NCI-H187 (cell line): ENCODE results near the gene NR2F2.

Experiments
- DNase-seq, 2 experiments: peaks; one replicate each; lab custom pipeline; 2025; lab: John Stamatoyannopoulos, UW

Gene NR2F2

DNA sequence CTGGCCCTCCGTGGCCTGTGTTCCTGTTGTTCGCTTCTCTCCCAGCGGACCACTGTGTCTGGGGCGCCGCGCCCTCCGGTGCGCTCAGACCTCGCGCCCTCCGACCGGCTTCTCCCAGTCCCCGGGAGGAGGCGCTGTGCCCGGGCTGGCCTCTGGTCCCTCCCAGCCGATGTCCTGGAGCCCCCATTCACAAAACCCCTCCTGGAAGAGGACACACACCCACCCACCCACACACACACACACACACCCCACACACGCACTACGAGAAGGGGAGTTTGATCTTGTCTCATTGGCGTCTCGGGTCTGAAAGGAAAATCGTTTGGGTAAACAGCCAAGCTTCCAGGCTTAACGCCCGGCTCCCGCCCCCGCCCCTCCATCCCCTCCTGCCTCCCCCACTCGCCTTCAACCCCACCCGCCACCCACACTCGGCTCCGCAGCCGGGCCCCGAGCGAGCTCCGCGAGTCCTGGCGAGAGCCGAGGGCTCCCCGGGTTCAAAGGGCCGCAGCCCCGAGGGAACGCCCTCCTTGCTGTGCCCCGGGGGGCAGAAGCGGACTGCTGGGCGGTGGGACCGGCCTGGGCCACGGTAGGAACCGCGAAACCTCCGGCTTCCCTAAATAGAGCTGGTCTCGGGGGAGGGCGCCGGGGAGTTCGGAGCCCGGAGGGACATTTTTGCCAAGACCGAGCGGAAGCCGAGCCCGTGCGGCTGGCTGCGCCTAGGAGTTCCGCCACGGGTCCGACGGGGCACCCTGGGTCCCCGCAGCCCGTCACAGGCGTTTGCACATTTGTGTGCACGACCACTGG lies 23.6 kb downstream of the NR2F2 start:
- DNase-seq, result no peak

DNA sequence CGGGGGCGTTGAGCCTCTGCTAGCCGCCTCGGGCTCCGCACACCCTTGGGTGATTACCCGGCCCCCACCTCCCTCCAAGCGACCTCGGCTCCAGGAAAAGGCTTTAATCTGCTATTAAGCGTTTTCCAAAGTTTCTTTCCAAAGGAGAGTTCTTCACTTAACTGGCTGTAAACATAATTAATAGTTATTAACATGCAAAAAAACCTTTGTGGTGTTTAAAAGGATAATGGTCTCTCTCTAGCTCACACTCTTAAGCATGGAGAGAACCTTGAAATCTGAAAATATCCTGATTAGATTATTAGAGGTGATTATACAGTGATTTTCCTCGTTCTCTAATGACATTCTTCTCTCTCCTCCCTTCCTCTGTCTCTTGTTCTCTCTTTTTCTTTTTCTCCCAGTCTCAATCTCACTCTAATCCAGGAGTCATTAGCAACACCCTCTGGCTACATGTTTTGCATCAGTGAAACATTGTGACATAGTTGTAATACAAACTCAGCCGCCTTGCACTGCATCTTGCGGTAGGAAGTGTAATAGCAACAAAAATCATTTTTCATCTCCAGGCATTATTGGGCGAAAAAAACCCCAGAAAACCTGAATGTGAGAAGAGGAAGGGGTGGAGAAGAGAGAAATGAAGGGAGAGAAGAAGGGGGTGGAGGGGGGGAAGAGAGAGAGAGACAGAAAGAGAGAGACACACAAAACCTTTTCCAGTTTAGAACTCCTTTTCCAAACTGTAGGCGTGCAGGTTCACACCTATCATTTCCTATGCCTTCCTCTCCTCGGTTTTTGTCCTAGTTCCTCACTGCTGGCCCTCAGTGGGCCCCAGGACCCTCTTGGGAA lies 24.4 kb downstream of the NR2F2 start:
- no peak for DNase-seq

DNA sequence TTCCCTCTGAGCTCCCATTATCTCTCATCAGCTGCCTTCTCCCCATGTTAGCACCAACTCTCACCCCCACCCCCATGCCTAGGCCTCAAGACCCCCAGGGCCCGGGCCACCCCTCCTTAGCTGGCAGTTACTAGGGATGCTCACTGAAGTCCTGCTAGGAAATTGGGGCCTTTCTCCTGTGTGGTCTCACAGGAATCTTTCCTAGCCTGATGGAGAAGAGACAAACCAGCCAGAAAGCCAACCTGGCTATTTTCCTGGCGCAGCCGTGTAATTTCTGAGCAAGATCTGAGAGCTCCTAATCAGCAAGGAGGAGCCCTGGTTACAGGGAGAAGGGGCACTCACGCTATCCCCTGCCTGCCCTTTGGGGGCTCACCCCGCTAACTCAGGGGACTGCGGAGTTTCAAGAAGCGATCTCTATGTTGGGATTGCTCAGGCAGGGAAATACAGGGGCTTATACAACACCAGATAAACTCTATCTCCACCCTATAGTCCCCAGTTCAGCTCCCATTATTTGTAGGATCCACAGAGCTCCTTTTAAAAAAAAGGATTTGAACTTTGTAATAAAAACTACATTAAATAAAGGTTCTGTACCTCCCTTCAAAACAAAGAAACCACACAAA lies 25.2 kb downstream of the NR2F2 start:
- no peak for DNase-seq

DNA sequence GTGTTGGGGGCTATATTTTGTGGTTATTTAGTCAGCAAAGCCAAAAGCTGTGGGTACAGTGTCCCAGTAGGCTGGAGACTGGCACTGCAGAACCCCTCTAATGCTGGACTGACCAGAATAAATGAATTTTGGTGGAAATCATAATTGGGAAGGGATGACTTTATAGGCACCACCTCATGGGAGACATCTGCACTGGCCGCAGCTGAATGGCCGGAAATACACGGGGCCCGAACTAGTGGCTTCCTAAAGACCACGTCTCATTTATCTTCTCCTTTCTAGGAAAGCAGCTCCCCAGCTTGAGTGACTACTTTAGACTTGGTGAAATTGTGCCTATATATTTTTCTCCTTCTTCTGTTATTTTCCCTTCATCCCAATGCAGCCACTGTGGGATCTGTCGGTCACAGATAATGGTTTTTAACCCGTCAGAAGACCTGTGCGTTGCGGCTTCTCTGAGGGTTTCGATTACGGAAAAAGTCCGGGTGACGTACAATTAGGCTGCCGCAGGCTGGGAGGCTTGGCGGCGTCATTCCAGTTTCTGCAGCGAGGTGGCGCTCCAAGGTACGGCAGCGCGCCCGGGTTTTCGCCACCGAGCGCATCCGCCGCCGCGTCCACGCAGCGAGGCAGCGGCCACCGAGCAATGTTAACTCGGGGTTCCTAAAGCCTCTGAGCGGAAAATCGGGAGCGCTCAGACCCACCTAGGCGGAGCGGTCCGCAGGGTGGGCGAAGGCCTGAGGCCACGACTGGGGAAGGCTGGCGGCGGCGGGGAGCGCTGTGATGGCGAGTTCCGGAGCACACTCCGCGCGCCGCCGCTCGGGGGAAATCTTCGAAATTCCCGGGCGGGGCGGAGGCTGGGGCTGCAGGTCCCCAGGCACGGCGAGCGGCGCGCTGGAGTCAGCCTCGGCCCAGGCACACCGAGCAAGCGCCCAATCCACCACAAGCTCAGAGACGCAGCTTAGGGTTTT lies 26.3 kb downstream of the NR2F2 start:
- peak; percentile 68 to 71 for DNase-seq

DNA sequence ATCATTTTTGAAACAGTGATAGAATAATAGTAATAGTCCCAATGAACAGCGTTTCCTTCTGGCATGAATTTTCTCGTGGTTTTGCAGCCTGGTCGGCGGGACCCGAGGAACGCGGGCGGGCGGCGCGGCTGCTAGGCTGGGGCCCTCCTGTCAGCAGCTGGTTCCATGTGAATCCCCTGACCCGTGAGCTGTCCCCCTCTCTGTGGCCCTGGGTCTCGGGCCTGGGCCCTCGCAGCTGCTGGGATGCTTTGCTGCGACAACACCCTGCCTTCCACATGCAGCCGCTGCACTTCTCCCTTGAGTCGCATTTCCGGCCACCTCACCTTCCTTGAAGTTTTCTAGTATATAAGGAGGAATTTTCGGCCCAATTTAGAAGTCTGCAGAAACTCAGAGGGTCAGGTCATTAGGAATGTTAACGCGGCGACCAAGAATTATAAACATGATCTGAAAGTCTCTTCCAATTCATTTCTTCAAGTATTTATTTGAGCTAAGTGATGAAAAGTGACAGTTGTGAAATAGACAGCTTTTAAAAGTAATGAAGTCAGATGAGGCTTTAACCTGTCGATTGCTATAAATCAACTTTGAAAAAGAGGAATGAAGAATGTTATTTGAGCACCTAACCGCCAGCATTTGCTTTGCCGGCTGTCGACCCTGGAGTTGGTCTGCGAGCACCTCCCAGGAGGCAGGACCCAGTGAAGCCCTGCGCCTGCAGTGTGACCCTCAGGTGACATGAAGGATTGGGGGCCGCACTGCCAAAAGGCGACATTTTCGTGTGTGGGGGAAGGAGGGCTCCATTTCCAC lies 27.7 kb downstream of the NR2F2 start:
- no peak for DNase-seq

DNA sequence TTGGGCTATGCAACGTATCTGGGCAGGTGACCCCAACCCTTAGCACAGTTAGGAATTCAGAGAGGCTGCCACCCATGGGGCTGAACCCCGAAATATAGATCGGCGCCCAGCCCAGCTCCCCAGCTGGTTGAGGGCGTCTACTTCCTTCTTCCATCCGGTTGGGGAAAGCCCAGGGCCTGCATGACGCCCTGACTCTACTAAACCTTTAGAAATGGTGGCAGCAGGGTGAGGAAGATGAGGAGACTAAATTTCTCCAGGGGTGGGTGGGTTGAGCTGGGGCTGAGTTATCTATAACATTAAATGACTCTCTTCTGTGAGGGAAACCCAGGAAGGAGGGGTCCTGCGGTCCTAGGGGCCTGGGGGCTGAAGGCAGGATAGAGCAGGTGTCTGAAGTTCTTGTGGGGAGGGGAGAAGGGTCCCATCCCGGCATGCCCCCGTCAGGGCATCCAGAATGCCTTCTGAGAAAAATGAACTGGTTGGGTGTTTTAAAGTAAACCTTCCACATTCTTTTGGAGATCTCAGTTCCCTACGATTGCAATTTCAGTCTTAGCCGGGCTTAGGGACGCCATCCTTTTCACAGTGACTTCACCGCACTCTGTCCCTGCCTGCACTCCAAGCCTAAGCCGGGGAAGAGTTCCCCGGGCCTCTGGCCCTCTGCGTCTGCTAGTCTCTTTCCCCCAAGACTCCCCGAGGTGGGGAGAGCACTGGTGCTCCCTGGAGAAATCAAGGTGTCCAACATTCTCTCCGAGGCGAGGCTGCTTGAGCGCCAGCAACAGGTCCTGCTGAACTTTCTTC lies 28.5 kb downstream of the NR2F2 start:
- DNase-seq, result no peak

DNA sequence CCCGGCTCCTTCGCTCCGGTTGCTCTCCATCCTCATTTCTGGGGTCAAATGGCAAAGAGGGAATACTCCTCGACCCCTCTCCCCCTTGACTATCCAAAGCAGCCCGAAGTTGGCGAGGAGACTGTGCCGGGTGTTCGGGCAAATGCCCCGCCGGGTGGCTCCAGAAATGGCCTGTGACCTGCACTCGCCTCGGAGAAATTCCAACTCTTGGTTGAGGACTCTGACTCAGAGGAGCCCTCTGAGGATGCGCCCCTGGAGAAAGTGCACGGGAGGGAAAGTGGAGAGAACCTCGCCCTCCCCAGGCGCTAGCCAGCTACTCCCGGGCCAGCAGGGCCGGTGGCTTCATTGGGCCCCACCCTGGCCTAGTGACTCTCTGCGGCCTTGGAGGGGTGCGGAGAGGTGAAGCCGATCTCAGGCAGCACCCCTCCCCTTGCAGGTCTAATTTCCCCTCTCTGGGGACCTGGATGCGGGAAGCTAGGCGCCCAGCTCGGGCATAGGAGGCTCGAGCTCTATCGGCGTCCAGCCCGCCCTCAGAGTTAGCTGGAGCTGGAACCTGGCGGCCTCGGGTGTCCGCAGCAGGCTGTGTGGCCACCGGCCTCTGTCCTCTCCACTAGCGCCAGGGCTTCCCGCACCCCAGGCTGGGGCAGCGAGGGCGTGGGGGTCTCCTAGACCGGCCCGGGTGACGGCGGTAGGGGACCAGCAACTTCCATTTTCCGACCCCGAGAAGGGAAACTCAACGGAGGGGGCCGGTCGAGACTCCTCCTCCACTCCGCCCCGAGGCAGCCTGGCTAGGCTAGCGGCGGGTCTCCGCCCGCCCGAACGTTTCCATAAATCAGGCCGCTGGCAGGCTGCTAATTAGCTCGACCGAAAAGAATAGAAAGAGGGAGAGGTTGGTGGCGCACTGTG lies 29.4 kb downstream of the NR2F2 start:
- no peak for DNase-seq

DNA sequence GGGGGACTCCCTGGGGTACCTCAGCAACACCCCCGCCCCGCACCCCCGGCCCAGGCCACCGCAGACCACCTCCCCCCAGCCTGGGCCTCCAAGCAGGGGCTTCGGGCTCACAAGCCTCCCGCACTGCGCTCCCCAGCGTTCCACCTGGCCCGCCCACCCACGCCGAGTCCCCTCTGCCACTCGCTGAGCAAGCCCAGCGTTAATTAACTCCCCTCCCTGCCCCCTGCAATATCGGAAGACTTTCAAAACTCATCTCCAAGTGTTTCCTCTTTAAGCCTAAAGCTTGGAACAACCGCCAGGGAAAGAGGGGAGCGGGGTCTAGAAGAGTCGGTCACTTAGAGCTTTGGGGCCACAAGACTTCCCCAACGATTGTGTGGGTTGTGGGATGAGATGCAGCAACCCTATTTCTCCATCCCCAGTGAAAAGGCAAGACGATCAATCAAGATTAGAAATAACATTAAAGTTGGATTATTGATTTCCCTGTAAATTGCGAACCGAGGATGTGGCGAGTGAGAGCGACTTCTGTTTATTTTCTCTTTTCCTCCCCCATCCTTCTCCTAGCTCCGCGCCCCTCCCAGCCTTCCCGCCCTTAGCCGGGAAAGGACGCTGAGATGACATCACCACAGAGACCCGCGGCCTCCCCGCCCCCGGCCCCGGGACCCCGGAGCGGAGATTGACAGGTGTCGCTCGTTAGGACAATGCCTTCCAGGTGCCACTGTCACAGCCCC lies 30.2 kb downstream of the NR2F2 start:
- DNase-seq, result no peak

DNA sequence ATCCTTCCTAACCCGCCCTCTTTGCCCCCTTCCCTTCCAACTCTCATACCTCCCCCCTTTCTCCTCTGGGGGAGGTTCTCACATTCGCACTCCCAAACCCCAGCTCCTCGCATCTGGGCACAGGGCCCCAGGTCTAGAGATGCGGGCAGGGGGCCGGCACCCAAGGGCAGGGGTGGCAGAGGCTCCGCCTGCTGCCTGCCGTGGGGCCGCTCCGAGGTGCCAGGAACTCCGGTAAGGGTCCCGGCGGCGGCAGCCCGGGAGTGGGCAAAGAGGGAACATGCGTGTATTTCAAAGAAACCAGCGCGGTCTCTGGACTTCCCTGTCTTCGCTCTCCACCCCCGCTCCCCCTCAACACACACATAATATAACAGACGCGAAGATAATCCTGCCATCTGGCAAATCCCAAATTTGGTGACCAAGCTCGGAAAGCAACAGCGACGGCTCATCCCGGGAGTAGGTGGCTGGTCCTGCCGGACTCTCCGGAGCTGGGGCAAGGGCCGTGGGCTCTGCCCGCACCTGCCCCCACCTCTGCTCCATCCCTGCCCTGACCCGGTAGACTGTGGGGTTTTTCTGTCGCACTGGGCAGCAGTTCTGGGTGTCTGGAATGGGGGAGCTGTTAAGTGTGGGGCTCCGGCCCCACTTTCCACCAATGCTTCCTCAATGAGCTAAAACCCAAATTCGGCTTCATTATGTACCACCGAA lies 31.0 kb downstream of the NR2F2 start:
- no peak for DNase-seq

DNA sequence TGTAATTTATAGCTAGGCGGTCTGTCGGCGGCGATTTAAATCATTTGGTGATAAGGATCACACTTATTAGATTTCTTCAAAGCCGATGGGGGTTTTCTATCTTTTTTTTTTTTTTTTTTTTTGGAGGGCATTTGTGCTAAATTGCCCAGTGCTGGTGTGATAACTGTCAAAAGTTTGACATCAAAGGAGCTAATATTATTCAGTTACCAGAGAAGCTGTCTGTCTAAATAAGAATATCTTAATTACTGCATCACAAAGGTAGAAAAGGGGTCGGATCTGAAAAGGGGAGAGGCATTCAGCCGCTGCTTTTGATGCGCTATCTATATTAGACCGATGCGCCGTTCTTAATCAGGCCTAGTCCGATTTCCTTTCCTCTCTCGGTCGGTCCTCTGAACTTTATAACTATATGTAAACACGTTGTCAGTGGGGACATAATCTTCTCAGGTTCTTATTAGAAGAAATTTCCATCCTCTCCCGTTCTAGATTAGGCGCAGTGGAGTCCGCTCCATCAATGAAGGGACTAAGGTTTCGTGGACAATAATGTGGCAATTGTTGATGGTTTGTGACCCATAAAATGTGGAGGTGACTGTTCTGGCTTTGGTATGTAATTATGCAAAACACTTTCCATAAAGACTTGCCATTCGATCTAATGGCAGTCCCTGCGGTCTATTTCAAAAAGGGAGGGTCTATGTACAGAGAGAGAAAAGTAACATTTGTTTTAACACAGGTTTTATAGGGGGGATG lies 31.7 kb downstream of the NR2F2 start:
- DNase-seq, result no peak

DNA sequence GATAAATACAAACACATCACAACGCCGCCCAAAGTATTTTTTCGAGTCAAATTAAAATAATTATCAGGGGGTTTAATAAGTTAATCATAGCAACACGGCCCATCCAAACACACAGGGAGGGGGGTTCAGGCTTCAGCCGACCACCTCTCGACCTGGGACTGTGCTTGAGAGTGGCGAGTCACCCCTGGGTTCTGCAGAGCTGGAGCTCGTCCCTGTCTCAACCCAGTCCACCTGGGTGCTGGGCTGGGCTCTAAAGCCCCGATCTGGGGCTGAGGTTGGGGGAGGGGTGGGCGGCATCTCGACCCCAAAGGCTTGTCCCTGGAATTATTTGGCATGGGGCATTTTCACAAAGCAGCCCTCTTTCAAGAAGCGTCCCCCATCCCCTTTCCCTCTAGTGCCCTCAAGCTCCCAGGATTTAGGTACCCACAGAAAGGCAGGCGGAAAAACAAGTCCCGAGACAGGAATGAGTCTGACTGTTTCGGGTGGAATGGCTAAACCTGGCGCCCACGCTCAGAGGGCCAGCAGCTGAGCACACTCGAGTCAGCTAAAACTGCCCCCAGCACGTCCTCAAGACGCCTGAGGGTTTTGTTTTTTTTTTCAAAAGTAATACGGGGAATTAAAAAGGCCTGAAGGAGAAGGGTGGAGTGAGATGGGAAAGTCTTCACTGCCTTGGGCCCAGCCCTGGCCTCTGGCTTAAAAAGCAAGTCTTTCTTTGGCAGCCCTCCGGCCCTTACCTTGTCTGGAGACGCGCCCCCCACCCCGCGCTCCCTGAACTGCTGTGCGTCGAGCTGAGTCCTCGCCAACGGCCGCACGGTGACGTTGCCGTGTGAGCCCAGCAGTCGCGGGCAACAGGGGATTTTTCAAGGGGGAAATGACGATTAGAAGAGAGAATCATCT lies 32.5 kb downstream of the NR2F2 start:
- DNase-seq, result no peak

DNA sequence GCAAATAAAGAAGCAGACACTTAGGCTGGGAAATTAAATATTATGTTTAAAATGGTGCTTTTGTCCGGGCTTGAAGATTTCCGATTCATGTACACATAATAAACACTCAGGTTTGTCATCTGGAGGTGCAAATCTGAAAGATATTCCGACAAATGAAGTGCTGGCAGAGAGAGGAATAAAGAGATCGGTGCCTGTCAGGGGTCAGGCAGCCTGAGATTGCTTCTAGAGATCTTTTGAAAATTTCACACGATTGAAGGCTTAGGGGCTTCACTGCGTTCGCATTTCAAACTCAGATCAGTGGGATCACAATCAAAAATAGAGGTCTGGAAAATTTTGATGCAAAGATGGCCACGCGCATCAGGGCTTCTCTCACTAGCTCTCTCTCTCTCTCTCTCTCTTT lies 33.2 kb downstream of the NR2F2 start:
- no peak for DNase-seq

DNA sequence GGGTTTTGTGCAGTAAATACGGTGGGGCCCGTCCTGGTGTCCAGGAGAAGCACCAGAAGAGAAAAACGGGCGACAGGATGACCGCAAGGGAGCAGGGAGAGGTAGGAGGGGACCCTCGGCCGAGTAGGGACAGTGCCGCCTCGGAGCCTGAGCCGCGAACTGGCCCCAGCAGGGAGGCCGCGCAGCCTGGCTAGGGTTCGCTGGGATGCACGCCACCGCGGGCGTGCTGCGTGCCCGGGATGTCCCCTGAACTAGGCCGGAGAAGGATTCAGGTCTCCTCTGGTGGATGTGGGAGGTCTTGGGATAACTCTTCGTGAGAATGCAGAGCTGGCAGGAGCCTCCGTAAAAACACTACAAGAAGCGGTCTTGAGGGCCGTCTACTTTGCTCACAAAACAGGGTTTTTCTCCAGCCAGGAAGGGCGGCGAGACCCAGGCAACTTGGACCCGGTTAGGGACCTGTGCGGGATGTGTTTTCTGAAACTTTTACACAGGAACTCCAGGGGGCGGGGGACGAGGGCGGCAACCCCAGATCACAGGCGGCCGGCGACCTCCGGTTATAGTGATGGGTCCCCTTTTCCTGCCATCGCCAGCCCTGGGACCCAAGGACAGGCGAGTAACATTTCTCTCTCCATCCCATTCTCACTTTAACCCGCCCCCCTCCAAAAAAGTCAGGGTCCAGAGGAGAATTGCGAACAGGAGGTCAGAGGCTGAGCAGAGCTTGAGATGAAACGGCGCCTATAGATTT lies 35.5 kb downstream of the NR2F2 start:
- no peak for DNase-seq

DNA sequence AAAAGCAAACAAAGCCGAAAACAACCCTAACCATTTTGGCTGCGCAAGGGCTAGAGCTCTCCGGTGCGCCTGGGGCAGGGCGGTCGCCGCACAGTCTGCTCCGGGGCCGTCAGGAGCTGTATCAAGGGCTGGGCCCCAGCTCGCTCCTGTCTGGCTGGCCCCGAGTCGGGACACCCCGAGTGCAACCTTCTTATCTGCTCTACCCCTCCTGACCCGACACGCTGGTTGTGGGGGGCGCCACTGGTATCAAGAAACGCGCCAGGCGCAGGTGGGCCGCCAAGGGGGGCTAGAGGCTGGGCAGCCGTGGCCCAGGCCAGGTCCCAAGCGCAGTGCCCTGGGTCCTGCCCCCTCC lies 36.0 kb downstream of the NR2F2 start:
- DNase-seq, result no peak
